GM08714 (cell line): ENCODE results near the gene PKP4.

Source experiments
- H3K4me3 ChIP-seq: fragments of 200-500 bp; sonication (Bioruptor generic); 2 replicates; pipeline ENCODE4 v1.5.1; 2014; ENCODE audit warnings: mild to moderate bottlenecking, low read length, inconsistent platforms
- ZNF274 ChIP-seq: IDR thresholded peaks from 2 replicates; pipeline ENCODE4 v1.6.1; 2012; ENCODE audit warnings: mild to moderate bottlenecking, low read depth, low read length

PKP4 gene

GRCh38 chr2:158728422-158728821 is 271.7 kb downstream of the PKP4 start:
- H3K4me3 ChIP-seq, result no peak overlapping the region
- no peak for TF ChIP-seq ZNF274

- no peak overlapping the region for H3K4me3 ChIP-seq
- no peak for TF ChIP-seq ZNF274
Measured at GRCh38 chr2:158729451-158729850, 272.7 kb downstream of the PKP4 start.

- TF ChIP-seq ZNF274, result no peak
- no peak overlapping the region for H3K4me3 ChIP-seq
Measured at GRCh38 chr2:158729873-158730620, 273.3 kb downstream of the PKP4 start.

GRCh38 chr2:158730621-158731140 is 273.9 kb downstream of the PKP4 start:
- H3K4me3 ChIP-seq, result no peak overlapping the region
- TF ChIP-seq ZNF274, result no peak

- TF ChIP-seq ZNF274, result no peak
- no peak overlapping the region for H3K4me3 ChIP-seq
Measured at GRCh38 chr2:158731386-158731785, 274.6 kb downstream of the PKP4 start.
